Hair follicular keratinocyte (primary cell): ENCODE data around the gene MGAT2. TPM values are rescaled to one million over a fixed set of nuclear protein-coding genes. Genes with fewer than 3 reads are reported as not detected.

Experiments
- total RNA-seq: library from RNA; depleted of rRNA; stranded (reverse); fragments of >200 nt; gene quantifications from 2 replicates; pipeline ENCODE4 v1.2.3, GENCODE V29; 2015

Gene MGAT2
- 50.5 and 57.7 TPM in 2 replicates for total RNA-seq

GRCh38 chr14:49620182-49621113 is at the start of gene MGAT2, which contains the start of gene RPL36AL:
MGAT2 (plus strand) TSS chr14:49620799; CDS start chr14:49621269, 470 bp downstream.
RPL36AL (minus strand) TSS chr14:49620626; CDS start chr14:49619104, 1,522 bp downstream.

GRCh38 chr14:49585803-49586672 is 34.6 kb upstream of the MGAT2 start, which contains the start of gene RPS29:
RPS29 (minus strand) TSS chr14:49586380; CDS start chr14:49586346, 34 bp downstream.

GRCh38 chr14:49598485-49599300 is 21.9 kb upstream of the MGAT2 start, which contains the start of gene LRR1:
LRR1 (plus strand) TSS chr14:49598940; CDS start chr14:49599021, 81 bp downstream.

DNA sequence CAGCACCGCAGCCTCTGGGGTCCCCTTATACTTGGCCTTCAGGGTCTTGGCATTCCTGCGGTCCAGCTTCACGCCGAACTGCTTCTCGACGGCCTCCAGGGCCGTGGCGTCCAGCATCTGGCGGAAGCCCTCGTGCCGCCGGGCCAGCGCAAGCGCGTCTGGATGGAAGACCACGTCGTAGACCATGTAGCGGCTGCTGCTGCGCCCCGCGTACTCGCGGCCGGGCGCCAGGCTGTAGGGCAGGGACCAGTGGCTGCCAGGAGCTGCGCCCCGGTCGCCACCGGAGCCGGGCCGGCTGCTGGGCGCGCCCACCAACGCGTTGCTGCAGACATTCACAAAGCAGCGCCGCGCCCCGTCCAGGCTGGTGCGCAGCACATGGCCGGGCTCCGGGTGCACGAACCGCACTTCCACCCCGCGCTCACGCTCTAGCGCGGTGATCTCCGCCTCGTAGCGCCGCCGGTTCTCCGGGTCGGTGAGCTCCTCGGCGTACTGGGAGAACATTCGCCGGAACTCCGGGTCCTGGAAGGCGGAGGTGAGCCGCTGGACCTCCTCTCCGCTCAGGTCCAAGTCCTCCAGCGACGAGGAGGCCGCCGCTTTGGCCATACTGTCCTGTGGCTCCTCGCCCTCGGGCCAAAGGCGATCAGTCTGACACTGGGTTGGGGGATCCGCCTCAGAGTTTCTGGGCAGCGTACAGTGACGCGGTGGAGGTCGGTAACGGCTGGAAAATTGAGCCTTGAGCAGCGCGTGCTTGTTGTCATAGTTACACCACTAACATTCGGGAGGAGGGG is 14.1 kb downstream of the MGAT2 start, which contains the start of gene DNAAF2:
DNAAF2 (minus strand) TSS at position 698 of the 788 bp plus-strand sequence; CDS start at position 603, 95 bp downstream.

Other genes starting within 250 kb of the MGAT2 start
- 19,695 and 19,819 TPM in 2 replicates for gene RPS29, start 34.4 kb upstream of the MGAT2 start, total RNA-seq
- 11.9 and 31.6 TPM in 2 replicates for gene LRR1, start 21.9 kb upstream of the MGAT2 start, total RNA-seq
- 276 and 320 TPM in 2 replicates for gene RPL36AL, start 173 bp upstream of the MGAT2 start, total RNA-seq
- gene DNAAF2, start 14.4 kb downstream of the MGAT2 start, total RNA-seq = 10.3 and 16.6 TPM in 2 replicates
- gene POLE2, start 67.4 kb downstream of the MGAT2 start, total RNA-seq = 12.7 and 24.0 TPM in 2 replicates
- gene KLHDC1, start 72.3 kb downstream of the MGAT2 start, total RNA-seq = 0.47 and 2.1 TPM in 2 replicates
- gene KLHDC2, start 147.4 kb downstream of the MGAT2 start, total RNA-seq = 30.6 and 39.6 TPM in 2 replicates
- gene NEMF, start 232.0 kb downstream of the MGAT2 start, total RNA-seq = 25.1 and 26.0 TPM in 2 replicates